NCI-H1092 treated with DMSO at 0.1 percent for 48 hours (cell line): ENCODE results near the gene EPSTI1.
A peak's percentile ranks its signal among the peaks of the same experiment; 100 is the strongest.
"Not testable (repeated sequence)": the region's sequence is repeated elsewhere in the genome, so short reads cannot be mapped to it uniquely, and the experiment has no call there.

ENCODE experiments used
- DNase-seq: peaks from one replicate; lab custom pipeline; 2025; lab: John Stamatoyannopoulos, UW

EPSTI1 gene

GRCh38 chr13:42893214-42893671 is 98.8 kb downstream of the EPSTI1 start:
- DNase-seq, result no peak

- no peak for DNase-seq
These were observed 99.3 kb downstream of the EPSTI1 start for GRCh38 chr13:42892760-42893159.

- no peak for DNase-seq
These were observed 100.5 kb downstream of the EPSTI1 start for GRCh38 chr13:42891591-42891990.

GRCh38 chr13:42885325-42885724 is 106.7 kb downstream of the EPSTI1 start:
- DNase-seq, result no peak

- peak; percentile 32 for DNase-seq
These were observed 108.1 kb downstream of the EPSTI1 start for GRCh38 chr13:42883771-42884467.

GRCh38 chr13:42883142-42883541 is 108.9 kb downstream of the EPSTI1 start:
- DNase-seq, result no peak

GRCh38 chr13:42880056-42880605 is 111.9 kb downstream of the EPSTI1 start:
- no peak for DNase-seq

- no peak for DNase-seq
These were observed 113.3 kb downstream of the EPSTI1 start for GRCh38 chr13:42878721-42879120.

GRCh38 chr13:42876887-42877545 is 115.0 kb downstream of the EPSTI1 start:
- DNase-seq, result no peak

- DNase-seq, result no peak
These were observed 115.7 kb downstream of the EPSTI1 start for GRCh38 chr13:42876270-42876714.

GRCh38 chr13:42875475-42876269 is 116.4 kb downstream of the EPSTI1 start:
- DNase-seq, result no peak

GRCh38 chr13:42874221-42874620 is 117.8 kb downstream of the EPSTI1 start:
- no peak for DNase-seq

- no peak for DNase-seq
These were observed 119.0 kb downstream of the EPSTI1 start for GRCh38 chr13:42873081-42873480.

- no peak for DNase-seq
These were observed 124.8 kb downstream of the EPSTI1 start for GRCh38 chr13:42867232-42867631.

- DNase-seq, result no peak
These were observed 126.3 kb downstream of the EPSTI1 start for GRCh38 chr13:42865768-42866102.

- DNase-seq, result no peak
These were observed 126.9 kb downstream of the EPSTI1 start for GRCh38 chr13:42864952-42865767.

GRCh38 chr13:42862370-42862769 is 129.7 kb downstream of the EPSTI1 start:
- DNase-seq, result not testable (repeated sequence)

- DNase-seq, result no peak
These were observed 131.6 kb downstream of the EPSTI1 start for GRCh38 chr13:42860485-42860884.

- no peak for DNase-seq
These were observed 132.3 kb downstream of the EPSTI1 start for GRCh38 chr13:42859760-42860159.

GRCh38 chr13:42855410-42855809 is 136.6 kb downstream of the EPSTI1 start:
- no peak for DNase-seq

- DNase-seq, result no peak
These were observed 139.9 kb downstream of the EPSTI1 start for GRCh38 chr13:42852136-42852535.

- no peak for DNase-seq
These were observed 142.8 kb downstream of the EPSTI1 start for GRCh38 chr13:42849200-42849599.
